Measurements from ENCODE around the gene CAPN3.

GRCh38 chr15:42353061-42353460 is 6.2 kb upstream of the CAPN3 start:
- TF ChIP-seq CTCF (IDR thresholded peaks at IDR 0.05; ENCODE audit: insufficient read depth, low read length) (no peak), POLR2AphosphoS5 (IDR thresholded peaks at IDR 0.05; ENCODE audit: low read depth) (no peak), SPI1 (IDR thresholded peaks at IDR 0.05; ENCODE audit: borderline replicate concordance, low read depth) (no peak), GABPA (IDR thresholded peaks at IDR 0.05; ENCODE audit: low read depth) (no peak)
- TF ChIP-seq, protein P1, sequence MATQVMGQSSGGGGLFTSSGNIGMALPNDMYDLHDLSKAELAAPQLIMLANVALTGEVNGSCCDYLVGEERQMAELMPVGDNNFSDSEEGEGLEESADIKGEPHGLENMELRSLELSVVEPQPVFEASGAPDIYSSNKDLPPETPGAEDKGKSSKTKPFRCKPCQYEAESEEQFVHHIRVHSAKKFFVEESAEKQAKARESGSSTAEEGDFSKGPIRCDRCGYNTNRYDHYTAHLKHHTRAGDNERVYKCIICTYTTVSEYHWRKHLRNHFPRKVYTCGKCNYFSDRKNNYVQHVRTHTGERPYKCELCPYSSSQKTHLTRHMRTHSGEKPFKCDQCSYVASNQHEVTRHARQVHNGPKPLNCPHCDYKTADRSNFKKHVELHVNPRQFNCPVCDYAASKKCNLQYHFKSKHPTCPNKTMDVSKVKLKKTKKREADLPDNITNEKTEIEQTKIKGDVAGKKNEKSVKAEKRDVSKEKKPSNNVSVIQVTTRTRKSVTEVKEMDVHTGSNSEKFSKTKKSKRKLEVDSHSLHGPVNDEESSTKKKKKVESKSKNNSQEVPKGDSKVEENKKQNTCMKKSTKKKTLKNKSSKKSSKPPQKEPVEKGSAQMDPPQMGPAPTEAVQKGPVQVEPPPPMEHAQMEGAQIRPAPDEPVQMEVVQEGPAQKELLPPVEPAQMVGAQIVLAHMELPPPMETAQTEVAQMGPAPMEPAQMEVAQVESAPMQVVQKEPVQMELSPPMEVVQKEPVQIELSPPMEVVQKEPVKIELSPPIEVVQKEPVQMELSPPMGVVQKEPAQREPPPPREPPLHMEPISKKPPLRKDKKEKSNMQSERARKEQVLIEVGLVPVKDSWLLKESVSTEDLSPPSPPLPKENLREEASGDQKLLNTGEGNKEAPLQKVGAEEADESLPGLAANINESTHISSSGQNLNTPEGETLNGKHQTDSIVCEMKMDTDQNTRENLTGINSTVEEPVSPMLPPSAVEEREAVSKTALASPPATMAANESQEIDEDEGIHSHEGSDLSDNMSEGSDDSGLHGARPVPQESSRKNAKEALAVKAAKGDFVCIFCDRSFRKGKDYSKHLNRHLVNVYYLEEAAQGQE (IDR thresholded peaks at IDR 0.05; ENCODE audit: insufficient replicate concordance, low read depth): no peak

Data from HL-60 (cell line).